ENCODE data around the gene TRIM24.

- TF ChIP-seq CTCF (IDR thresholded peaks at IDR 0.05) (no peak), POLR2AphosphoS5 (IDR thresholded peaks at IDR 0.05) (no peak), POLR2A (IDR thresholded peaks at IDR 0.05) (no peak)
These were observed 158.4 kb downstream of the TRIM24 start for GRCh38 chr7:138618506-138618905.
